Stimulated activated naive CD4-positive, alpha-beta T cell (primary cell): ENCODE results near the gene AMDHD1.
"Not testable (repeated sequence)": the region's sequence is repeated elsewhere in the genome, so short reads cannot be mapped to it uniquely, and the experiment has no call there.

Experiments used
- DNase-seq, 6 experiments: peaks; one replicate each; lab custom pipeline; 2025; lab: John Stamatoyannopoulos, UW

Gene AMDHD1

GRCh38 chr12:95963096-95963495 lies 20.0 kb downstream of the AMDHD1 start:
- no peak for DNase-seq

GRCh38 chr12:95966287-95966870 lies 23.2 kb downstream of the AMDHD1 start:
- DNase-seq, result no peak

GRCh38 chr12:95967301-95967700 lies 24.2 kb downstream of the AMDHD1 start:
- no peak for DNase-seq

- not testable (repeated sequence) for DNase-seq
These were observed 26.0 kb downstream of the AMDHD1 start for GRCh38 chr12:95969116-95969515.

- no peak for DNase-seq
These were observed 27.8 kb downstream of the AMDHD1 start for GRCh38 chr12:95970905-95971304.

- no peak for DNase-seq
These were observed 29.8 kb downstream of the AMDHD1 start for GRCh38 chr12:95972832-95973456.

- no peak for DNase-seq
These were observed 31.2 kb downstream of the AMDHD1 start for GRCh38 chr12:95974358-95974757.

- no peak for DNase-seq
These were observed 32.4 kb downstream of the AMDHD1 start for GRCh38 chr12:95975491-95975890.

- DNase-seq, result no peak
These were observed 33.3 kb downstream of the AMDHD1 start for GRCh38 chr12:95976416-95976832.

GRCh38 chr12:95977764-95978305 lies 34.7 kb downstream of the AMDHD1 start:
- DNase-seq, result no peak

- no peak for DNase-seq
These were observed 35.2 kb downstream of the AMDHD1 start for GRCh38 chr12:95978351-95978750.

GRCh38 chr12:95978774-95979173 lies 35.6 kb downstream of the AMDHD1 start:
- no peak for DNase-seq

GRCh38 chr12:95980437-95980836 lies 37.3 kb downstream of the AMDHD1 start:
- DNase-seq, result no peak

GRCh38 chr12:95982602-95983001 lies 39.5 kb downstream of the AMDHD1 start:
- no peak for DNase-seq

- DNase-seq, result no peak
These were observed 41.6 kb downstream of the AMDHD1 start for GRCh38 chr12:95984682-95985081.

- no peak for DNase-seq
These were observed 43.8 kb downstream of the AMDHD1 start for GRCh38 chr12:95986635-95987570.

GRCh38 chr12:95988506-95989275 lies 45.6 kb downstream of the AMDHD1 start:
- no peak for DNase-seq

GRCh38 chr12:95989504-95990123 lies 46.5 kb downstream of the AMDHD1 start:
- DNase-seq, result no peak

- no peak for DNase-seq
These were observed 47.0 kb downstream of the AMDHD1 start for GRCh38 chr12:95990136-95990535.

- DNase-seq, result no peak
These were observed 50.8 kb downstream of the AMDHD1 start for GRCh38 chr12:95993907-95994306.

GRCh38 chr12:95994476-95994875 lies 51.3 kb downstream of the AMDHD1 start:
- DNase-seq, result no peak
